Measurements from ENCODE around the gene ITFG2. TPM values are rescaled to one million over a fixed set of nuclear protein-coding genes. Genes with fewer than 3 reads are reported as not detected.

Gene ITFG2
- total RNA-seq, 2 donors from 2014 or later, result 32.4 to 65.9 TPM

- Histone ChIP-seq H3K27ac (no peak overlapping the region), H3K4me3 (no peak overlapping the region), H3K36me3 (replicated peaks in 1 of 2; ENCODE audit: insufficient read depth in 1 of 2, low read depth in 2 of 2) (no peaks in the 10 kb centered on the region), H3K4me1 (peaks cover 11% of the 10 kb centered on the region), H3K27me3 (no peaks in the 10 kb centered on the region), H3K9me3 (no peaks in the 10 kb centered on the region)
- intact Hi-C loops (cut with DNase I), result no loop called here
- DNase-seq, result no peak
- ATAC-seq, result no peak
- WGBS, 2 donors, result 67 to 95% methylated on average over 2 to 6 of the region's 6 CpGs
- TF ChIP-seq POLR2A (IDR thresholded peaks at IDR 0.05), result no peak
- TF ChIP-seq, protein P1, sequence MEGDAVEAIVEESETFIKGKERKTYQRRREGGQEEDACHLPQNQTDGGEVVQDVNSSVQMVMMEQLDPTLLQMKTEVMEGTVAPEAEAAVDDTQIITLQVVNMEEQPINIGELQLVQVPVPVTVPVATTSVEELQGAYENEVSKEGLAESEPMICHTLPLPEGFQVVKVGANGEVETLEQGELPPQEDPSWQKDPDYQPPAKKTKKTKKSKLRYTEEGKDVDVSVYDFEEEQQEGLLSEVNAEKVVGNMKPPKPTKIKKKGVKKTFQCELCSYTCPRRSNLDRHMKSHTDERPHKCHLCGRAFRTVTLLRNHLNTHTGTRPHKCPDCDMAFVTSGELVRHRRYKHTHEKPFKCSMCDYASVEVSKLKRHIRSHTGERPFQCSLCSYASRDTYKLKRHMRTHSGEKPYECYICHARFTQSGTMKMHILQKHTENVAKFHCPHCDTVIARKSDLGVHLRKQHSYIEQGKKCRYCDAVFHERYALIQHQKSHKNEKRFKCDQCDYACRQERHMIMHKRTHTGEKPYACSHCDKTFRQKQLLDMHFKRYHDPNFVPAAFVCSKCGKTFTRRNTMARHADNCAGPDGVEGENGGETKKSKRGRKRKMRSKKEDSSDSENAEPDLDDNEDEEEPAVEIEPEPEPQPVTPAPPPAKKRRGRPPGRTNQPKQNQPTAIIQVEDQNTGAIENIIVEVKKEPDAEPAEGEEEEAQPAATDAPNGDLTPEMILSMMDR (IDR thresholded peaks at IDR 0.05), result no peak
Measured at GRCh38 chr12:2832550-2833127, 20.2 kb downstream of the ITFG2 start.

DNA sequence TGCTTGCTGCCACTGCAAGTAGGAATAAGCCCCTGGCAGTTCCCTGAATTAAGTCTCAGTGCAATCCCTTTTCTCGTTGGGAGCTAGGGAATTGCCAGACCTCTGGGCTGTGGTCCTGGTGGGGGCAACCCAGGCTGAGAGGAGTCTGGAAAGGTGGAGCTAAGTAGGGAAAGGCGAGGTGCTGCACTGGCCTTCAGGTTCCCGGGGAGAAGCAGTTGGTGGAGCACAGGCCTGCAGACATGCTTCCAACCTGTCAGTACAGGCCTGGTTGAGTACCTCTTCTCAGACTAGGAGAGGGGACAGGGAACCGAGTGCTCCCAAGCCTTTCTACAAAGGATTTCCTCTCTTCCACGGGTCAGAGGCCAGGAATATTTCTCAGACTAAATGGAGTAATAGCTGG, 20.9 kb downstream of the ITFG2 start:
- TF ChIP-seq, protein P1 (IDR thresholded peaks at IDR 0.05), result no peak
- TF ChIP-seq POLR2A (IDR thresholded peaks at IDR 0.05), result no peak
- intact Hi-C loops (cut with DNase I), result no loop called here
- peaks cover 11% of the 10 kb centered on the region for H3K4me1 ChIP-seq
- ATAC-seq (no peak), DNase-seq (no peak)
- no peaks in the 10 kb centered on the region for H3K9me3 ChIP-seq
- no peak overlapping the region for H3K4me3 ChIP-seq
- H3K36me3 ChIP-seq (replicated peaks in 1 of 2; ENCODE audit: insufficient read depth in 1 of 2, low read depth in 2 of 2), result no peaks in the 10 kb centered on the region
- H3K27ac ChIP-seq, result no peak overlapping the region
- H3K27me3 ChIP-seq, result no peaks in the 10 kb centered on the region
- WGBS, 2 donors, result 43 to 64% methylated on average over 5 of the region's 5 CpGs

DNA sequence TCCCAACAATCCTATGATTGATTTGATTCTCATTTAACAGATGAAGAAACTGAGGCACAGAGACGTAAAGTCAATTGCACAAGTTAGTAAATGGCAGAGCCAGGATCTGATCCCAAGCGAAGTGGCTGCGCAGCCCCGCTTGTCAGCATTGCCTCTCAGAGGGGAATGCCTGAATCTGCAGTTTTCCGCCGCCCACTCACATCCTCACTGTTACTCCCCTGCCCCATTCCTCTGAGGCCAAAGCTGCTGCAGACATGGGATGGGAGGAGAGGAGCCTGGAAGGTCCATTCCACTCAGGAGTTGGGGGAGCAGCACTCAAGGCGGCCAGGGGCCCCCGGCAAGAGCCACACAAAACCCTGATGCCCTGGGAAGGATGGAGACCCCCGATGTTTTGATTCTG, 21.3 kb downstream of the ITFG2 start:
- Histone ChIP-seq H3K4me3 (no peak overlapping the region), H3K36me3 (replicated peaks in 1 of 2; ENCODE audit: insufficient read depth in 1 of 2, low read depth in 2 of 2) (no peaks in the 10 kb centered on the region), H3K9me3 (no peaks in the 10 kb centered on the region), H3K27ac (no peak overlapping the region), H3K4me1 (peaks cover 11% of the 10 kb centered on the region), H3K27me3 (no peaks in the 10 kb centered on the region)
- ATAC-seq, result peak; percentile 22
- TF ChIP-seq, protein P1 (IDR thresholded peaks at IDR 0.05), result no peak
- no peak for TF ChIP-seq POLR2A (IDR thresholded peaks at IDR 0.05)
- intact Hi-C loops (cut with DNase I), result no loop called here
- whole genome bisulfite sequencing, 2 donors, result 84 to 87% methylated on average over 8 to 9 of the region's 9 CpGs
- DNase-seq, result no peak

GRCh38 chr12:2834581-2835491, 22.4 kb downstream of the ITFG2 start, which contains the start of gene NRIP2:
Gene NRIP2 (minus strand): TSS chr12:2835035. CDS start chr12:2834983, 52 bp downstream.
- no peaks in the 10 kb centered on the region for H3K9me3 ChIP-seq
- no peak within 1 kb of the TSS for H3K27ac ChIP-seq
- H3K4me1 ChIP-seq, result peaks cover 11% of the 10 kb centered on the region
- WGBS, 2 donors, result 16 to 18% methylated on average over 28 to 32 of the region's 32 CpGs
- TF ChIP-seq, protein P1 (IDR thresholded peaks at IDR 0.05), result no peak
- no peak for TF ChIP-seq POLR2A (IDR thresholded peaks at IDR 0.05)
- no peaks in the 10 kb centered on the region for H3K27me3 ChIP-seq
- H3K36me3 ChIP-seq (replicated peaks in 1 of 2; ENCODE audit: insufficient read depth in 1 of 2, low read depth in 2 of 2), result no peaks in the 10 kb centered on the region
- ATAC-seq, result peak; percentile 41
- DNase-seq, result peak in 3 of 4 donors; percentile 18 to 30 (median 30)
- intact Hi-C loops (cut with DNase I), result no loop called here
- H3K4me3 ChIP-seq, result no peak within 1 kb of the TSS
